ENCODE measurements around the gene SLC51A. TPM values are rescaled to one million over a fixed set of nuclear protein-coding genes. Genes with fewer than 3 reads are reported as not detected.
A peak's percentile ranks its signal among the peaks of the same experiment; 100 is the strongest.

The SLC51A gene
- total and polyA plus RNA-seq, 9 of the 15 experiments (the other 6 are each of a cell fraction or from before 2014, with no cell fraction given): 0.35 to 0.38 TPM; not detected in 7

DNA sequence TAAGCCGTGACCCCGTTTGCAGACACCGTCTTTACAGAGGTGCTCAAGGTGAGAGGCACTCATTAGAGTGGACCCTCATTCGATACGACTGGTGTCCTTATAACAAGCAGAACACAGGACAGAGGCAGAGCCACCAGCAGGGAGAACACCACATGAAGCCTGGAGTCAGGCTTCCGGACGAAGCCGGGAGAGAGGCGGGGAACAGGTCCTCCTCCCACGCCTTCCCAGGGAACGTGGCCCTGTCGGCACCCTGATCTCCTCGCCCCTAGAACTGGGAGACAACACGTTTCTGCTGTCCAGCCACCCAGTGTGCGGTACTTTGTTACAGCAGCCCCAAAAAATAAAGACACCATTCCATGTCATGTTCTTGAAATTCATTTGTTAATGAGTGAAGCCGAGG is 38.8 kb upstream of the SLC51A start (continued):
- TF ChIP-seq, protein P1, sequence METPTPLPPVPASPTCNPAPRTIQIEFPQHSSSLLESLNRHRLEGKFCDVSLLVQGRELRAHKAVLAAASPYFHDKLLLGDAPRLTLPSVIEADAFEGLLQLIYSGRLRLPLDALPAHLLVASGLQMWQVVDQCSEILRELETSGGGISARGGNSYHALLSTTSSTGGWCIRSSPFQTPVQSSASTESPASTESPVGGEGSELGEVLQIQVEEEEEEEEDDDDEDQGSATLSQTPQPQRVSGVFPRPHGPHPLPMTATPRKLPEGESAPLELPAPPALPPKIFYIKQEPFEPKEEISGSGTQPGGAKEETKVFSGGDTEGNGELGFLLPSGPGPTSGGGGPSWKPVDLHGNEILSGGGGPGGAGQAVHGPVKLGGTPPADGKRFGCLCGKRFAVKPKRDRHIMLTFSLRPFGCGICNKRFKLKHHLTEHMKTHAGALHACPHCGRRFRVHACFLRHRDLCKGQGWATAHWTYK (CRISPR knock-in tag; IDR thresholded peaks at IDR 0.05): no peak
- TF ChIP-seq RNF2 (IDR thresholded peaks at IDR 0.05) (no peak), SP2 (IDR thresholded peaks at IDR 0.05; ENCODE audit: extremely low read depth, low read depth, low read length, poor library complexity, severe bottlenecking) (no peak), ZNF347 (CRISPR knock-in tag; IDR thresholded peaks at IDR 0.05; ENCODE audit: low read depth) (no peak), PHF21A (IDR thresholded peaks at IDR 0.05; ENCODE audit: borderline replicate concordance, low read depth) (no peak), ZNF561 (CRISPR knock-in tag; conservative IDR thresholded peaks at IDR 0.05) (no peak), RBM34 (IDR thresholded peaks at IDR 0.05; ENCODE audit: borderline replicate concordance, insufficient read depth, low read length) (no peak), TCF7 (IDR thresholded peaks at IDR 0.05; ENCODE audit: borderline replicate concordance) (no peak), IRF9 (tag; IDR thresholded peaks at IDR 0.05) (no peak), ZFP1 (CRISPR knock-in tag; IDR thresholded peaks at IDR 0.05) (no peak), CBX2 (IDR thresholded peaks at IDR 0.05; ENCODE audit: insufficient read depth, low read length, poor library complexity, severe bottlenecking) (no peak), ARNT (IDR thresholded peaks at IDR 0.05) (no peak), PTTG1 (tag; IDR thresholded peaks at IDR 0.05; ENCODE audit: low read depth) (no peak), BRD9 (IDR thresholded peaks at IDR 0.05; ENCODE audit: low read depth, partially characterized antibody) (peak; percentile 32), ZC3H11A (IDR thresholded peaks at IDR 0.05; ENCODE audit: low read depth, low read length) (no peak), ARID3B (CRISPR knock-in tag; IDR thresholded peaks at IDR 0.05; ENCODE audit: borderline replicate concordance) (no peak)

Measured in K562 (cell line).